Occipital lobe (tissue), 2 donors: ENCODE measurements around the gene MYO5B. TPM values are rescaled to one million over a fixed set of nuclear protein-coding genes. Genes with fewer than 3 reads are reported as not detected.

ENCODE experiments used
- DNase-seq: peaks from one replicate; lab custom pipeline; 2025; lab: John Stamatoyannopoulos, UW
- total RNA-seq: library from RNA; depleted of rRNA; stranded (reverse); fragments of >200 nt; gene quantifications from one replicate; pipeline ENCODE4 v1.2.3, GENCODE V29; 2014

Gene MYO5B
- total RNA-seq, 1 donor from 2014 or later: 30.7 TPM

DNA sequence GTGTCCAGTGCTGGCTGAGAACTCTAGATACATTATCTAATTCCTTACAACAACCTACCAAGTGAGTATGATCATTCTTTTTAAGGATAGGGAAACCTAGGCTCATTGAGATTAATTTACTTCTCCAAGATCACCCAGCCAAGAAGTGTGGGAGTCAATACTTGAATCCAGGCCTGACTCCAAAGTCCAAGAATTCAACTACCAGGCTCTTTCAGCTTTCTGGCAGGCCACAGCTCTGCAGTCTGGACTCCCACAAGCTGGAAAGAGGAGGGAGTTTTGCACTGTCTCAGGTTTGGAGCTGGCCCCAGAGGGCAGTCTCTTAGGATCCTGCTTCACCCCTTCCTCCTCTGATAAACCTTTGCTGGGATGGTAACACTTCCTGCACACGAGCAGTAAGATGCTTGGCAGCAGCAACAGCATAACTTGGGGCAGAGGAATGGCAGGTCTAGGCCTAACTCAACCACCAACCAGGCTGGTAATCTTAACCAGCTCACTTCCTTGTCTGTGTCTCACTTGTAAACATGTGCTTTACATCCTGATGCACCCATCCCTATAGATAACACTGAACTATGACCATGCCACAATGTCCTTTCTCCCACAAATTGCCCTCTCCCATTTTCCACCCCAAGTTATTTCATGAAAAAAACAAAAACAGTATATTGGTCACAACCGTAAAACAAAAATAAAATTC is 270.5 kb downstream of the MYO5B start:
- DNase-seq: no peak

DNA sequence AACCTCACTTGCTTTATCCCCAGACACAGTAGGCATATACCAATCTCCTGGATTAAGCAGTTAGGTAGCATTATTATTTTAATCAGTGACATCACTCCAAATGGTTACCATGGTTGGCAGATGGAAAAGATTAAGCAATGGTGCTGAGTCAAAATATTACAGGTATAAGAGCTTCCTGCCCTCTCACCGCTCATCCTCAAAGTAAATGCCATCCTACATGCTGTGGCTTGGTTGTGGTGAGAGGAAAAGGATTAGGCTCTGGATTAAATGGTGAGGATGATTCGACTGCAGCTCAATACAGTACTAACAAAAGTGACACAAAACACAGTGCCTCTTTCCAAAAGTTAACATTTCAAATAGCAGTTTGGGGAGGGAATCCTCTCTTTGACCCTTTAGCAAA is 272.7 kb downstream of the MYO5B start:
- DNase-seq: no peak

DNA sequence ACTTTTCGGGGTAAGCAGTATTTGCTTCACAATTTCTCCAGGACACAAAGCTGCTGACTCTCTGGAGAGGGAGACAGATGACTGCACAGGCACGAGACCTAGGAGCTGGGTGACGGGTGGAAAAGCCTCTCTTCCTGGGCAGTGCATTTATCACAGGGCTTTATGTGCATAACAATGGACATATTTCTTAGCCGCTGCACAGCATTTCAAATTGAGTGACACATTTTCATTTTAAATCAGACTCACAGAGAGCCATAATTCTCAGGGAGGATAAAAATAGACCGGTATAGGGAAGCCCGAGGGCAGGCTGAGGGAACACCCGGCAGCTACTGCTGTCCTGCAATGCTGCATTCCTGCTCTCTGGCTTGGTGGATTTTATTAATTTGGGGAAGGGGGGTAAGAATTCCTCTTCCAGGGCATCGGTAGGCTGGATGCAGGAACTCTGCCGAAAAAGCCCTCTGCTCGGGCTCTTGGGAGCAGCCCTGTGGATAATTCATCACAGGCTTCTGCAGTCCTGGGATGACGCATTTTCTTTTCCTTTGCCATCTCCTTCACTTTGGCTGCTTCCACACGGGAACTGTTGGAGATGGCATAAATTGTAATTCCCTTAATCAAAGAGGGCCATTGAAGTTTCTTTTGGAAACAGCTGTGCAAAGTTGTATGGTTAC is 273.5 kb downstream of the MYO5B start:
- DNase-seq: no peak

DNA sequence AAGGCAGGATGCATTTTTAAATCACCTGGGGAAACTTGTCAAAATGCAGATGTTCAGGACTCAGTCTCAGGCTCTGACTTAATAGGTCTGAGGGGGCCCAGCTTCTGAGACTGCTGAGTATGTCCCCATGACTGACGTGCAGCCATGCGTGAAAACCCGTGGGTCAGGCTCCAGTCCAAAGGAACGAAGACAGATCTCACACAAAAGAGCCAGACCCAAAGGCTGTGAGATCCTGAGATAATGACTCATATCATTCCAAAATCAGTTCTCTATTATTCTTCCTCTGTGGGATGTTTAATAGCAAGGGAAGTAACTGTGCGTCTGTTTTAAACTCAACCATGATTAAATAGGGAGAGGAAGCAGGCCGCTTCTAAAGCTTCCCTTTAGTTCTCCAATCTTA is 274.2 kb downstream of the MYO5B start:
- DNase-seq: no peak

DNA sequence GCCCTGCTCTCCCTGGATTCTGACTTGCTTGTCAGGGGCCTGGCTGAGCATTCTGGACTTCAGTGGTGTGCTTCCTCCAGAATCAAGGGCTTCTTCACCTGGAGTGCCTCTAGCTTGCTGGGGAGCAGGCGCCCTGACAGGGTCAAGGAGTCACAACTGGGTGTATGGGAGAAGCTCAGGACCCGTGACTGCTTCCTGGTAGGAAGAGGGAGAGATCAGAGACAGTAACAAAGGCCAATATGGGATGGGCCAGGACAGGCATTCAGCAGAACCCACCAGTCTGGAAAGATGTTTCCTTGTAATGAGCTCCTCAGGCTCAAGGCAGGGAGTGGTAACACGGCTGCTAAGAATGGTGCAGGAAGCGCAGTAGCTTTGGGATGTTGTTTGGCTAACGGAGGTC is 277.2 kb downstream of the MYO5B start:
- no peak for DNase-seq

DNA sequence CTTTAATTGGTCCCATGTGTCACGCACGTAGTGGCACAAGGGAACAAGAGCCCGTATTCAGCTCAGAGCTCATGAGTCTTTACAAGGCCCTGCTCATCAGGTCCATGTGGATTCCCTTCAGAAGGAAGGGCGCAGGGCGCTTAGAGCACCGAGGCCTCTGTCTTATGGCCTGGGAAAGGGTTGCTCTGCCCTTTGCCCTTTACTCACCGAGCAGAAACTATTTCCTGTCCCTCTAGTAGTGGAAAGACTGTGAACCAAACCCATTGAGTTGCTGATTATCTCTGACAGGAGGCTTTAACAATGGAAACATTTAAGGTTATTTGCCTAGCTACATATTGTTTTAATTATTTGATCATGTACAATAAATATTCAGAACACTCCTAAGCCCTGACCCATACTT is 279.6 kb downstream of the MYO5B start:
- DNase-seq: no peak

DNA sequence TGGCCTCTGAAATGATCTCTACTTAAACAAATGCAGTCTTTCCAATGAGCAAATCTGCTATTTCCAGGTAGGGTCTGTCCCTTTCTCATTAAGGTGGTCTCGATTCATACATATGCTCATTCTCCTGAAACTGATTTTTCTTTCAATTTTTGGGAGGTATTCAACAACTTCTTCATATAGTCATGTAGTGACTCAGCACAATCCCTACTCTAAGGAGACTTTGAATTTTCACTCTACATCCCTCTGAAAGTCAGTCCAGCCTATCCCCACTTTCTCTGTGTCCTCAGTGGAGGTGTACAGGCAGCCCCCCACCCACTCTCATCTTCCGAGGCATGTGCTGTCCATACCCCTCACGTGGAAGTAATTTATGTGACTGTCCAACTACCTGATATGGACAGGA is 281.7 kb downstream of the MYO5B start:
- DNase-seq: no peak

DNA sequence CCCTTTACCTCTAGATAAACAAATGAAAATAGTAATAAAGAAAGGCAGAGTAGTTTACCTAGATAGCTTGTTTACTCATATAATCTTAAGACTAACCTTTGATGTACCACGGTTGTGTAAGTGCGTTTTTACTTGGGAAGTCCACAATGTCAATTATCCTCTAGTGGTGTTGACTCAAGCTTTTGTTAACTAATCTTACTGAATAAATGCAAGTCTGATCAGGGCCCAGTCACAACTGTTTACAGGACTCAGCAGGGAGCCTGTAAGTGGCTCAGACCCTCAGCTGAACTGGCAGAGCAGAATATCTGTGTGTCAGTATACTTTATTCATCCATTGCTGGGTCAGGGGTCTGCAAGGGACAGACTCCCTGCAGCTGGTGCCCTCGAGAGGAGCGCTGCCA is 283.5 kb downstream of the MYO5B start:
- no peak for DNase-seq

DNA sequence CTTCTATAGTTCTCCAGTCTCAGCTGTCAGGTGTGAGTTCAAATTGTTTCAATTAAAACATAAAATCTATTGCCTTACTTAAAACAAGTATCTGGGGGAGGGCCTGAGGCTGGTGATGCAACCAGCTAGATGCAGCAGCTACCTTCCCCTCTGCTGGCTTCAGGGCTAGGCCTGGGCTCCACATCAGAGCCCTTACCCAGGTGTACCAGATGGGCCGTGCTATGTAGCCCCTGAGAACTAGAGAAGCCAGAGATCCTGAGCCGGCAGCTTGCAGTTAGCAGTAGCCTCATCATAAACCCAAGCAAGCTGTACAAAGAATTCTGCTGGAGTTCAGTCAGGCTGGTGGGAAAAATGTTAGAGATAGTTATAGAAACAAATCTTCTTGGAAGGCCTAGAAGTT is 284.0 kb downstream of the MYO5B start:
- DNase-seq: no peak

DNA sequence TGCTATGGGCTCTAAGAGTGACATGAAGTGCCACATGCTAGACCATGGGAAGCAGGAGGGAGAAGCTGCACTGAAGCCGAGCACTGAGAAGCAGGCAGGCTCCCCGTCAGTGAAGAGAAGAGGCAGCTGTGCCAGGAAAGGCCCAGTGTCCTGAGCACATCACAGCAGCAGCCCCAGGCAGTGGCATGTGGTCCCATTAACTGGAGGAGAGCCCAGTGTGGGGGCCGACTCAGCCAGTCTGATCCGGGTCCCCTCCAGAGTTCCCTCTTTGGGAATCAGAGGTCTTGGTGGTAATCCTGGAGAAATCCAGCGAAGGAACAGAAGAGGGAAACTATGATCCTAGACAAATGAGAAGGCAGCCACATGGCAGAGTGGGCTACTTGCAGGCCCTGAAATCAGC is 284.9 kb downstream of the MYO5B start:
- DNase-seq: no peak

DNA sequence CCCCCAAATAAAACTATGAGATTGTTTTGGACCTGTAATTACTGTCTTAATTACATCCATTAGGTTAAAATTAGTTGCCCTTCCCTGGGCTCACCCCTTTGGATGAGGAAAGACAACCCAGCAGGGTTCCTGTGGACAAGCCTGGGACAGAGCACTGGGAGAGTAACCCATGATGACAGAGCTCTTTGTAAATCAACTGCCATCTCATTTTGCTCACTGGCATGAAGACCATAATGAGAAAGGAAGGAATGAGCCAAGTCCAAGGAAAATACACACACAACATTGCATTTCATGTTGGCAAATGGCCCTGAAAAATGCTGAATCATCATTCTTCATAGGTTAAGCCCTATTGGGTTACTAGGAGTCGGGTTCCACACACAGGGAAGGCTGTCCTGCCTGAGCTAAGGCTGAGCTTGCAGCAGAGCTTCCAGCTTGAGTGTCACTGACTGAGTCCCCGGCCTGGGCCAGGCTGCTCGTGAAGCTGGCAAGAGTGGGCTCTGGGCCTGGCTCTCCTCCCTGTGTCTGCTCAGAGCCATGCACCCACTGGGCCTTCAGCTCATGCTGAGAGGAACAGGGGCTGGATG is 287.5 kb downstream of the MYO5B start:
- no peak for DNase-seq

DNA sequence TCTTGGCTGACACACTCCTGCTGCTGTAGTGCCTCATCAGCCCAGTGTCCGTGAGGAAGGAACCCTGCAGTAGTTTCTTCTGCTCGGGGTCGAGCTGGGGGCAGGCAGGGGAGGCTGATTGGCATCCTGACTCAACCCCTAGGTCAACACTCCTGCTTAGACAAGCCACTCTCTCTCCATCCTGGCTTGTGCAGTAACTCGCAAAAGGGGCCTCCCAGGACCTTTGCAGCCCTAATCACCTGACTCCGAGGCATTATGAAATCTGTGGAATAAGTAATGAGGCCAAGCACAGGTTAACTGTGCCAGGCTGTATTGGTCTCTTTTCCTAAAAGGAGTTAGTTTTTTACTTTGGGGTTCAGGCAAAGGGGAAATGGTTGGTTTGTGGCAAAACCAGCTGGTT is 289.2 kb downstream of the MYO5B start:
- no peak for DNase-seq

DNA sequence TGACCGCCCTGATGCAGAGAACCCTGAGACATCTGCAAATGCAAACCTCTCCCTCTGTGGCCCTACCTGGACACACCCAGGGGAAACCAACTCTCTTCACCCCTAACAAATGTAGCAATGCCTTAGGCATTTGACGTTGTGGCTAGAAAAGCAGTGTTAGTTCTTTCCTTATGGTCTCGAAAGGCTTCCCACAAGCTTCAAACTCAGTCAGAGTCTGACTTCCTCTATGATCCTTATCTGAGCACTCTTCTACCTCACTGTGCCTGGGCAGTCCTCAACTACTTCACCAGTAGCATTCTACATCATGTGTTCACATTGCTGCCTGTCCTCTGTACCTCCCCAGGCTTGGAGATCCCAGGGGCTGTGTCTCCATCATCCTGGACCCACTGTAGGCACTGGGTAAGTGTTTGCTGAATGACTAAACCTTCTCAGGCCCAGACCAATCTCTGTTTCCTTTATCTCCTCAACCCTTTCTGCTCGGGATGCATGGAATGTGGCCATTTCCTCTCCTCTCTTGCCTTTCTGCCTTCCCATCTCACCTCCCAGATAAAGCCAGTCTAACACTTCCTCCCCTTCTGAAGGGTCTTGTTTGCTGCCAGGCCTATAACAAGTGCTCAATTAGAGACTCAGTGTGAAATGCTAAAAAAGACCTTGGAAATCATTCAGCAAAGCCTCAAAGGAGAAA is 289.9 kb downstream of the MYO5B start:
- no peak for DNase-seq

DNA sequence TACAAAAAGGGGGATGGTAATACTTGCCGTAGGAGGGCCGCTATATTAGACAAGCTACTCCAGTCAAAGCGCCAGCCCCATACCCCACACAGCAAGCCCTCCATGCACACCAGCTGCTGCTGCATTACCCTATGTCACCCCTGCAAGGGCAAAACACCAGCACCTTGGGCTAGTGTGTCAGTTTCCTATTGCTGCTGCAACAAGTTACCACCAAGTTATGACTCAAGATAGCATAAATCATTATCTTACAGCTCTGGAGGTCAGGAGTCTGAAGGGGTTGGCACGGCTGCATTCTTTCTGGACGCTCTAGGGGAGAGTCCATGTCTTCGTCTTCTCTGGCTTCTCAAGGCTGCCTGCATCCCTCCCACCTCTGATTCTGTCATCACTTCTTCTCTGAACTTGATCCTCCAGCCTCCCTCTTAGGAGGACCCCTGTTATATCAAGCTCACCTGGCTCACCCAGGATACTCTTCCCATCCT is 293.0 kb downstream of the MYO5B start:
- DNase-seq: no peak

DNA sequence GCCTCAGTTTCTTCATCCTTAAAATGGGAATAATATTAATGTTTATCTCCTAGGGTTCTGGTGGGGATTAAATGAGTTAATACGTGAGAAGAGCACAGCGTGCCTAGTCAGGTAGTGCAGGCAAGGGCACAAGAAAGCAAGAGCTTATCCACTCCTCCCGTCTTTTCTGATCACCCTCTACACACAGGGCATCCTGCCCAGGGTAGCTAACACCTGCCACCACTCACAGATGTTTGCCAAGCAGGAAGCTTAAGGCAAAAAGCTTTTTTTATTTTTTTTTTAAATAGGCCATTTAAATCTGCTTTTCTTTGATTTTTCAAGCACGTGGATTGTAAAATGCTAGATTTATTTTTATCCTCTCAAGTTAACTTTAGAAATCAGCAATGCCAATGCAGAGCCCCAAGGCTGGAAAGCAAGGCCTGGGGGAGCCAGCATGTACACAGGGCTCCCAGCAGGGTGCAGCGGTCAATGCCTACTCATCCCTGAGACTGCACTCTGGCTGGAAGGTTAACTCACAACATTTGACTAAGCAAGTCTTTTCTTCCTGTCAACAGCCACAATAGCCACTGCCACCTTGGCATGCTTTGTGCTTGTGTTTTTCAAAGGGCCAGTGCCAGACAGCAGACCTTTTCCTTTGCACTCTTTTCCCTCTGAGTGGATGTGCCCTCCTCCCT is 295.2 kb downstream of the MYO5B start:
- DNase-seq: no peak

DNA sequence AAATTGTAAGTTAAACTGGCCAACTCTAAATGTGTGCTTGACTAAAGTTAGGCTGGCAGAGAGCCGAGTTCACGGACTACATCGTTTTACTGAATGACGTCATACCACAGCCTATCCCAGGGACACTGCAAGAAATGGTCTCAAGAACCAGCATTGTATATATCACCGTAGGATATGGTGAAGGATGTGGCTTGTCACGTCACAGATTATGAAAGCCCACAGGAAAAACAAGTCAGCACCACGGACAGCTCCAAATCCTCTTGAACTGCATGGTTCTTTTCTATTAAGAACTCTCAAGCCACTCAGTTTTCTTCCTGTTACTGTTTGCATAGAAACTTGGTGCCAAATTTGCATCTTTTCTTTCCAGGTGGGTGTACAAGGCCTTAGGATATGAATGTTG is 296.5 kb downstream of the MYO5B start:
- DNase-seq: no peak

DNA sequence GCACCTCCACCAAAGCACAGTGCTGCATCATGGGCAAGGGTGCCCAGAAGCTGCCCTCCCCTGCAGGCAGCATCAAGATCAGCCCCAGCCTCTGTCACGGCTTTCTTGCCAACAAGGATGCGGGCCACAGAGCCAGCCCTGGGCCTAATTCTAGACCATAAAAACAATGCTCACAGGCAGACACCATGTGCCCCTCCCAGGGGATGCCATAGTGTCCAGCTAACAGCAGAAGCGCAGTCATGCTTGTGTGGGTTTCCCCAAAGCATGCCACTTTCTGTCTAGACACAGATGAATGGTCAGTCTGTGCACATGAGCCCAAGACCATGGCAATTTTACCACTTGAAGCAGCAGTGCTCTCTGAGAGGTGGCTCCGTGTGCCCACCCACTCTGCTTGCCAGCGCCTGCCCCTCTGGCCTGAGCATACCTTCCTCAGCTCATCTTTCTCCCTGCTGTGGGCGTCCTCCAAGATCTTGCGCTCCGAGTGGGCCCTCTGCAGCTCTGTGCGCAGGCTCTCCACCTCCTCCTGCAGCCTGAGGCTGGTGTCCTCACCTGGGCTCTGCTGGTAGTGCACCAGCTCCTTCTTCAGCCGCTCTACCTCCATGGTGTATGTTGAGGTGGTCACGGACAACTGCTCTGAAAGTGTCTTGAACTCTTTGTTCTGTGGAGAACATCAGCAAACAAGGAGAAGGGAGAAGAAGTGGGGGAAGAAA is 300.3 kb downstream of the MYO5B start:
- no peak for DNase-seq

DNA sequence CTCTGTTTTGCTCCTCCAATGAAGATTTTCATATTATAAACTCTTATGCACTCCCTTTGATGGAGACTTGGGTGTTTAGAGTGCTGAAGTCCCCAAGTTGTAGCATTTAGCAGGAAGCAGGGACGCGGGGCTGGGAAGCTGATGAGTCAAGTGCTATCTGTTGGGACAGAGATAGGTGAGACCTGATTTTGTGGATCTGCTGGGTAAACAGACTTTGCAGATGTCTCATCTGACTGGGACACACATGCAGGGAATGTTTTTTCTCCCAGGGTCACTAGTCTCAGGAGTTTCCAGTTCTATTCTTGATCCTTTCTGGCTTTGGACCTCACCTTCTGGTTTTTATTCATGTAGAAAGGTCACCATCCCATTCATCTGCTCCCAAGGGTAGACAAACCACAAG is 301.9 kb downstream of the MYO5B start:
- no peak for DNase-seq

DNA sequence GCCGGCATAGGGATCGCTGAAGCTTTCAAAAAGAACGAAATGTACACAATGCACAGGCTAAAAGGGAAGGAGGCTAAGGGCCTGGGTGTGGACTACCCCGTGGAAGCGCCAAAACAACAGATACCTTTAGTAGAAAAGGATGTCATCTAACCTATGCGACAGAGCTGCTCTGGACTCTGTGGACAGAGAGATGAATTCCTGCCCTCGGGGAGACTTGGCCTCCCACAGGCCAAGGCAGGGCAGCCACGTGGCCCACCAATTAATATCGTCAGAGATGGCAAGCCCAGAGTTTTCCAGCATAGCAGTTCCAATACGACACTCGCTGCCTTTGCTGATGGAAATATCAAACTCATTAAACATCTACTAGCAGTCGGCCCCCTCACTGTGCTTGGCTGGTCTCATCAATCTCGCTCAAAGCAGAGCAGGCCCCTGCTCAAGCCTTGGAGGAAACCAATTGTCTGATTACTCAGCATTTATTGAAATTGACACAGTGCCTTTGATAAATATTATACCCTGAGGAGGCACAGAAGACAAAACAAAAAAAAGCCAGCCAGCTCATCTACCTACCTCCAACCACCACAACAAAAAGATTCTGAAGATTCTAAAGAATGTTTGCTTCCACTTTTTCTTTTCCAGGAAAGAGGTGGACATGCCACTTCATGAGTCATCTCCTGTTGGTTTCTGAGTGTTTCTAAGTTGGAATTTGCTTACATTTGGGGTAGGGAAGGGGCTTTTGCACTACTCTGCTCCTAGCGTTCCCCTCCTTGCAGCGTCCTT is 302.6 kb downstream of the MYO5B start:
- no peak for DNase-seq

DNA sequence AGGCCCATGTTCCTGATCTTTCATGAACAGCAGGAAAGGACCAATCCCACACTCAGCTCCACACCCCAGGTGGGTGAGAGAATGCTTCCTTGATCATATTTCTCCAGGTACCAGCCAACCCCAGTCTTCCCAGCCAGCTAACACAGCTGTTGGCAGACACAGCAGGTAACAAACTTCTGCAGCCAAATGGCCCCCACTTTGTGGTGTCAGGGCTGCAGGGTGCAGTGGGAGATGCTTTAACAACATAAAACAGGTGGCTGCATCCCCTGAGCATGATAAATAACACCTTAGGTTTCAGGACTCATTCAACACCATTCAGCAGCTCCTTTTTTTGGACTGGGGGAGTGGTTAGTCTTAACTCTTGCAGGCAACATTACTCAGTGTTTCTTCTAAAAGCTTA is 304.9 kb downstream of the MYO5B start:
- no peak for DNase-seq
